IPS DF 4.7 (cell line): Measurements from ENCODE around the gene IDS.
"Not testable (repeated sequence)": the region's sequence is repeated elsewhere in the genome, so short reads cannot be mapped to it uniquely, and the experiment has no call there.

ENCODE experiments used
- DNase-seq: peaks from one replicate; pipeline ENCODE4 v3.0.0-alpha.2; 2013; ENCODE audit warnings: low spot score; ENCODE audit errors: extremely low read depth

Gene IDS

GRCh38 chrX:149528381-149528780 lies 23.3 kb upstream of the IDS start:
- DNase-seq, result no peak

GRCh38 chrX:149527705-149528104 lies 22.6 kb upstream of the IDS start:
- DNase-seq, result no peak

GRCh38 chrX:149526318-149527033 lies 21.4 kb upstream of the IDS start:
- DNase-seq, result not testable (repeated sequence)

GRCh38 chrX:149525903-149526302 lies 20.8 kb upstream of the IDS start:
- DNase-seq, result not testable (repeated sequence)

- not testable (repeated sequence) for DNase-seq
Observed at GRCh38 chrX:149525389-149525788, 20.3 kb upstream of the IDS start.

- DNase-seq, result no peak
Observed at GRCh38 chrX:149522916-149523315, 17.8 kb upstream of the IDS start.

GRCh38 chrX:149521438-149521837 lies 16.3 kb upstream of the IDS start:
- DNase-seq, result no peak

- not testable (repeated sequence) for DNase-seq
Observed at GRCh38 chrX:149520636-149521277, 15.7 kb upstream of the IDS start.

- DNase-seq, result no peak
Observed at GRCh38 chrX:149518236-149518635, 13.1 kb upstream of the IDS start.

GRCh38 chrX:149517308-149517707 lies 12.2 kb upstream of the IDS start:
- DNase-seq, result no peak

GRCh38 chrX:149516604-149517003 lies 11.5 kb upstream of the IDS start:
- DNase-seq, result no peak

GRCh38 chrX:149515954-149516602 lies 11.0 kb upstream of the IDS start:
- no peak for DNase-seq

GRCh38 chrX:149513825-149514428 lies 8.8 kb upstream of the IDS start:
- DNase-seq, result no peak

- DNase-seq, result no peak
Observed at GRCh38 chrX:149512225-149512885, 7.2 kb upstream of the IDS start.

- DNase-seq, result no peak
Observed at GRCh38 chrX:149511081-149511480, 6.0 kb upstream of the IDS start.

- DNase-seq, result no peak
Observed at GRCh38 chrX:149510386-149510785, 5.3 kb upstream of the IDS start.

- no peak for DNase-seq
Observed at GRCh38 chrX:149508467-149508866, 3.4 kb upstream of the IDS start.

GRCh38 chrX:149506349-149506748 lies 1.2 kb upstream of the IDS start:
- DNase-seq, result no peak

- no peak for DNase-seq
Observed at GRCh38 chrX:149505671-149506070, 565 bp upstream of the IDS start.

- DNase-seq, result no peak
Observed at GRCh38 chrX:149504226-149504914, 736 bp downstream of the IDS start.

GRCh38 chrX:149503446-149503845 lies 1.7 kb downstream of the IDS start:
- not testable (repeated sequence) for DNase-seq
